ENCODE results near the gene PRR13.

PRR13 gene

DNA sequence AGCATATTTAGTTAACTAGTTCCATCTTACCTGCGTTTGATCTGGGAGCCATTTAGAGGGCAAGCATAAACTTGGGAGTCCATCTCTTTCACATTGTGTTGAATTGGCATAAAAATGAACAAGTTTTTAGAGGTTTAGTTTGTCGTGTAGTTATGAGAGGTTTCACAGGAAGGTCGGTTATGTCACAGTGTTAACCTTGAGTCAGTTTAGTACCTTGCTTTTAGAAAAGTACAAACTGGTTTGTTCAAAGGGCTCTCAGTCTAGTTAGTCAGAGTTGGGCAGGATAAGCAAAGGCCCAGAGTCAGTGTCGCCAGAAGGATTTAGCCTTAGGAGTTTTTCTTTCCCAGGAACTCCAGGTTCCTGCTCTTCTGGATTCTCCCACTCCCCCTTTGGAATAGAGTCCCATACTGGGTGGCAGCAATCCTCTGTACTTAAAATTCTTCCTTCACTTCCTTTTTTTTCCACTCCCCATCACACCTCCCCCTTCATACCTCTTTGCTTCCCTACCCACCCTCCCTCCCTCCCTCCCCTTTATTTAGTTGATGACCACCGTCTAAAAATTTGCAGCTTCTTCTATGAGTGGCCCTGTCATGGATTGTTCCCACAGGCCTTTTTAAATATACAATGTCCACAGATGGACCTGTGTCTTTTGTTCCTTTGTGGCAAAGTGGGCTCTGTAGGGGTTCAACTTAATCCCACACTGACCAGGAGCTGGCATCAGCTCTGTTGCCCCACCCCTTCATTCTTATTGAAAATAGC is 22.4 kb downstream of the PRR13 start:
- Histone ChIP-seq H3K9me3 (ENCODE audit: low read depth, low read length) (no peaks in the 10 kb centered on the region), H3K9ac (ENCODE audit: insufficient read length) (no peak overlapping the region), H3K27ac (peak overlapping the region; percentile 27; the same call in 1 of the 2 replicates), H3K4me3 (no peak overlapping the region), H3K36me3 (ENCODE audit: insufficient read depth, low read length) (peaks cover 100% of the 10 kb centered on the region)
- DNase-seq (ENCODE audit: low read depth, low spot score), result no peak
- no peak for TF ChIP-seq EZH2 (IDR thresholded peaks at IDR 0.05)
- TF ChIP-seq POLR2AphosphoS5 (IDR thresholded peaks at IDR 0.05; ENCODE audit: borderline replicate concordance, low read depth, low read length), result no peak
- no peak for TF ChIP-seq FOXP2 (optimal IDR thresholded peaks at IDR 0.05; ENCODE audit: control extremely low read depth, extremely low read length, insufficient read depth)

DNA sequence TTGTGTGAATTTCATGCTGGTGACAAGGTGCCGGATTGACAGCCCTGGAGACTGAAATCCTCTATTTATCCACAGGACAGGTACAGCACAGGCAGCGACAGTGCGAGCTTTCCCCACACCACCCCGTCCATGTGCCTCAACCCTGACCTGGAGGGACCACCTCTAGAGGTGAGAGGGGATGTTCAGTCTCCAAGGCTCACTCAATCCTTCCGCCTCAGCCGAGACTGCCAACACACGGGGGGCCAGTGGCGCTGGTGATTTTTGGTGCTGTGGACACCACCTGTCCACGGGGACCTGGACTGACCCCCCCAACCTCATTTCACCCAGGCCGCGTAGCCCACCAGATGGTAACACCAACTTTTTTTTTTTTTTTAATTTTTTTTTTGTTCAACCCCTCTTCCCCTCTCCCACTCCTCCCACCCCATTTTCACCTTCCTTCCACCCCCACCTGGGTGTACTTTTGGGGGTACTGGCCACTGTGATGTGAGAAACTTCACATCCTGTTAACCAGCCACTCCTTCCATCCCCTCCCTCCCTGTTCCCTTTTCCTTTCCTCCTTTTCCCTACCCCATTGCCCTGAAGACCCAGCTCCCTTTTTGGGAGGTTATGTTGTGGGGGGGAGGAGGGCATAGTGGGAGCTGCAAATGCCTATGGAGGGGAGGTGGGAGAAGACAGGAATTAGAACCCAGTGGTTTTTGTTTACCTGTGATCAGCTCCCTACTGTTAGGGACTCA is 23.3 kb downstream of the PRR13 start:
- H3K9ac ChIP-seq (ENCODE audit: insufficient read length), result no peak overlapping the region
- peaks cover 100% of the 10 kb centered on the region for H3K36me3 ChIP-seq (ENCODE audit: insufficient read depth, low read length)
- no peak overlapping the region for H3K27ac ChIP-seq
- no peaks in the 10 kb centered on the region for H3K9me3 ChIP-seq (ENCODE audit: low read depth, low read length)
- no peak for DNase-seq (ENCODE audit: low read depth, low spot score)
- H3K4me3 ChIP-seq, result no peak overlapping the region
- no peak for TF ChIP-seq FOXP2 (optimal IDR thresholded peaks at IDR 0.05; ENCODE audit: control extremely low read depth, extremely low read length, insufficient read depth)
- TF ChIP-seq POLR2AphosphoS5 (IDR thresholded peaks at IDR 0.05; ENCODE audit: borderline replicate concordance, low read depth, low read length), result no peak
- no peak for TF ChIP-seq EZH2 (IDR thresholded peaks at IDR 0.05)

DNA sequence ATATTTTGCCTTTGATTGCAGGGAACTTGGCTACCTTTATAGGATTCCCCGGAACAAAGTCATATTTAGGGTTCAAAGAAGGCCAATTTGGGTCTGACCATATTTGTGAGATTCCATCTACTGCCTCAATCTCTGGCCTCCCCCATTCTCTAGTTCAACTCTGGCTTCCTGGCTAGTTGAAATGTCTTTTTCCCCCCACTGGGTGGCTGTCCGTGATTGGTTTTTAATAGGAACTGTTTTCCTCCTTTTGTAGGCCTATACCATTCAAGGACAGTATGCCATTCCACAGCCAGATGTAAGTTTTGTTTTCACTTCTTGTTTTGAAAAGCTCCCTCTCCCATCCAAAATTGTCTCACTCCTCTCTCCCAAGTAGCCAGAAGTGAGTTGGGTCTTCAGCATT is 24.1 kb downstream of the PRR13 start:
- H3K27ac ChIP-seq, result 0 out of 2 replicates have a peak overlapping the region, but pooled peaks have one; percentile 26
- TF ChIP-seq EZH2 (IDR thresholded peaks at IDR 0.05) (no peak), FOXP2 (optimal IDR thresholded peaks at IDR 0.05; ENCODE audit: control extremely low read depth, extremely low read length, insufficient read depth) (no peak), POLR2AphosphoS5 (IDR thresholded peaks at IDR 0.05; ENCODE audit: borderline replicate concordance, low read depth, low read length) (no peak)
- no peak for DNase-seq (ENCODE audit: low read depth, low spot score)
- H3K9me3 ChIP-seq (ENCODE audit: low read depth, low read length), result no peaks in the 10 kb centered on the region
- no peak overlapping the region for H3K4me3 ChIP-seq
- H3K9ac ChIP-seq (ENCODE audit: insufficient read length), result no peak overlapping the region
- peaks cover 100% of the 10 kb centered on the region for H3K36me3 ChIP-seq (ENCODE audit: insufficient read depth, low read length)

DNA sequence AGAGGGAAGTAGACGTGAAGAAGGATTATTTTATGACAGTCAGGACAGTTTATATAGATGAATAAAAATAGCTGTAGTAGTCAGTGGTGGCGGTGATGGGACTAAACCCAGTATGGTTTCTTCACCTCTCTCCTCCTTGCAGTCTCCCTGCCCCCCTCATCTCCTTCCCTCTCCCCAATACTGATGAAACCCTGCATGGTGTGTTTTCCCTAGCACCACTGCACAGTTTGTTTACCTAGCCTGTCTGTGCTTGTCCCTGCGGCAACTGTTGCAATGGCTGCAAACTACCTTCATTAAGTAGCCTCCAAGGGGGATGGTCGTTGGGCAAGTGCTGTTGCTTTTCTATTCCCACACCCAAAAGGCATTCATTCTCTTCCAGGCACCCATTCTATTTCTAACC is 25.1 kb downstream of the PRR13 start:
- Histone ChIP-seq H3K9ac (ENCODE audit: insufficient read length) (no peak overlapping the region), H3K9me3 (ENCODE audit: low read depth, low read length) (no peaks in the 10 kb centered on the region), H3K27ac (no peak overlapping the region), H3K4me3 (no peak overlapping the region), H3K36me3 (ENCODE audit: insufficient read depth, low read length) (peaks cover 99% of the 10 kb centered on the region)
- no peak for DNase-seq (ENCODE audit: low read depth, low spot score)
- TF ChIP-seq FOXP2 (optimal IDR thresholded peaks at IDR 0.05; ENCODE audit: control extremely low read depth, extremely low read length, insufficient read depth) (no peak), POLR2AphosphoS5 (IDR thresholded peaks at IDR 0.05; ENCODE audit: borderline replicate concordance, low read depth, low read length) (no peak), EZH2 (IDR thresholded peaks at IDR 0.05) (no peak)

DNA sequence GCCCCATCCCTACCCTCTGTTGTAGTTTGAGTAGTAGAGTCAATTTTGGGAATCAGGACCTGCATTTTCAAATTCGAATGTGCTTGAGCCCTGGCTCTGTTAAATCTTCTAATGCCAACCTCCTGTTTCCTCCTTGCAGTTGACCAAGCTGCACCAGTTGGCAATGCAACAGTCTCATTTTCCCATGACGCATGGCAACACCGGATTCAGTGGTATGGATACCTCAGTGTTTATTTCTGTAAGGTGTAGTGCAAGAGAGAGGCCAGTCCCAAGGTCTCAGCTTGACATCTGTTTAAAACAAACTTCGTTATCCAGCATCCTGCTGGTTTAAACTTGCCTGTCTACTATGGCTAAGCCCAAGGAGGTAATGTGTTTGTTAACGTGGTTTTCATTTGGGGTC is 25.5 kb downstream of the PRR13 start:
- no peak for DNase-seq (ENCODE audit: low read depth, low spot score)
- H3K9ac ChIP-seq (ENCODE audit: insufficient read length), result no peak overlapping the region
- H3K9me3 ChIP-seq (ENCODE audit: low read depth, low read length), result no peaks in the 10 kb centered on the region
- peaks cover 99% of the 10 kb centered on the region for H3K36me3 ChIP-seq (ENCODE audit: insufficient read depth, low read length)
- H3K4me3 ChIP-seq, result no peak overlapping the region
- no peak overlapping the region for H3K27ac ChIP-seq
- TF ChIP-seq EZH2 (IDR thresholded peaks at IDR 0.05) (no peak), FOXP2 (optimal IDR thresholded peaks at IDR 0.05; ENCODE audit: control extremely low read depth, extremely low read length, insufficient read depth) (no peak)

DNA sequence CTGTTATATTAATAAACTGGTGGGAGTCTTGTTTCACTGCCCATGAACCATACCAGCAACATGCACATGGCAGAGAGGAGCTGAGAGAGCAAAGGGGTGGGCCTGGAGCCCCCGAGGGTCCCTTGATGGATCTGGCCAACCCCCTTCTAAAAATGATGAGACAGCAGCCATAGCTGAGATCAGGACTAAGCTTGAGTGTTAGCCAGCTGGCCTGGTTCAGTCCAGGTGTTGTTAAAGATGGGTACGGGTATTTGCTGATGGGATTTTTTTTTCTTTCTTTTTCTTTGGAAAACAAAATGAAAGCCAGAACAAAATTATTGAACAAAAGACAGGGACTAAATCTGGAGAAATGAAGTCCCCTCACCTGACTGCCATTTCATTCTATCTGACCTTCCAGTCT is 26.3 kb downstream of the PRR13 start:
- Histone ChIP-seq H3K9me3 (ENCODE audit: low read depth, low read length) (no peaks in the 10 kb centered on the region), H3K36me3 (ENCODE audit: insufficient read depth, low read length) (peaks cover 99% of the 10 kb centered on the region), H3K4me3 (no peak overlapping the region), H3K9ac (ENCODE audit: insufficient read length) (no peak overlapping the region), H3K27ac (no peak overlapping the region)
- DNase-seq (ENCODE audit: low read depth, low spot score), result no peak
- TF ChIP-seq EZH2 (IDR thresholded peaks at IDR 0.05) (no peak), POLR2AphosphoS5 (IDR thresholded peaks at IDR 0.05; ENCODE audit: borderline replicate concordance, low read depth, low read length) (no peak), FOXP2 (optimal IDR thresholded peaks at IDR 0.05; ENCODE audit: control extremely low read depth, extremely low read length, insufficient read depth) (no peak)

DNA sequence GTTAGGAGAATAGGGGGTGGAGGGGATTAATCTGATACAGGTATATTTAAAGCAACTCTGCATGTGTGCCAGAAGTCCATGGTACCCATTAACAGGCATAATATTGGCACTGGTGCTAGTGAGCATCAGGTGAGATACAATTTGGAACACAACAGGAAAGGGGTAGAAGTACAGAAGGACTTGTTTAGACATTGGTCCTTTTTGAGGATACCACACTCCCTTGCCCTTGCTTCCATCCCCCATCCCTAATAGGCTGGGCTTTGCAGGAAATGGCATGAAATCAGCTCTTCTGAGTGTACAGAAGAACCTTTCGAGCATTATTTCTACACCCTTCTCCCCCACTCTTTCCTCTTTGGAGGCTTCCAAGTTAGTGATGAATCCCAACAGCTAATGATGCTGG is 26.7 kb downstream of the PRR13 start:
- Histone ChIP-seq H3K9ac (ENCODE audit: insufficient read length) (no peak overlapping the region), H3K36me3 (ENCODE audit: insufficient read depth, low read length) (peaks cover 99% of the 10 kb centered on the region), H3K4me3 (no peak overlapping the region), H3K27ac (no peak overlapping the region), H3K9me3 (ENCODE audit: low read depth, low read length) (no peaks in the 10 kb centered on the region)
- TF ChIP-seq FOXP2 (optimal IDR thresholded peaks at IDR 0.05; ENCODE audit: control extremely low read depth, extremely low read length, insufficient read depth), result no peak
- TF ChIP-seq POLR2AphosphoS5 (IDR thresholded peaks at IDR 0.05; ENCODE audit: borderline replicate concordance, low read depth, low read length), result no peak
- no peak for TF ChIP-seq EZH2 (IDR thresholded peaks at IDR 0.05)
- no peak for DNase-seq (ENCODE audit: low read depth, low spot score)

DNA sequence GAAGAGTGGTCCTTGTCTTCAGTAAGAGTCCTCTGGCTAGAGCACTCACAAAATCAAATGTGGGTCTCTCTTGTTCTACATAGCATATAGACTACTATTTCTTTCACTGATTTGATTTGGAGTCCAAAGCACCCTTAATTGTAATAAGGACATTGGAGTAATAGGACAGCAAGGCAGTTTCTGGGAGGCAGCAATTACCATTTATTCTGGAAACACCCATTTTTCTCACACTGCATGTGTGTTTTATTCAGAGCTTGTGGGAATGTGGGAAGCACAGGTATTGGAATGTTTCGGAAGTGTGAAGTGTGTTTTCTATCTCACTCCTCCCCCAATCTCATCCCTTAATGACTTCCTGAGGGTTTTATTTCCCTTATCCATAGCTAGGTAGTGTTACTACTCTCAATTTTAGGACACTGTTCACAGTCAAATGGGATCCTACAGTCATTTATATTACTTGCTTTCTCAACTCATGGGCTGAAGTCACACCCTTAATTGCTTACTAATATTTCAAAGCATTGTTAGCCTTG is 30.6 kb downstream of the PRR13 start:
- H3K36me3 ChIP-seq (ENCODE audit: insufficient read depth, low read length), result peaks cover 99% of the 10 kb centered on the region
- no peak overlapping the region for H3K9ac ChIP-seq (ENCODE audit: insufficient read length)
- H3K27ac ChIP-seq, result peak overlapping the region; percentile 67
- DNase-seq (ENCODE audit: low read depth, low spot score), result no peak
- no peaks in the 10 kb centered on the region for H3K9me3 ChIP-seq (ENCODE audit: low read depth, low read length)
- no peak for TF ChIP-seq FOXP2 (optimal IDR thresholded peaks at IDR 0.05; ENCODE audit: control extremely low read depth, extremely low read length, insufficient read depth)
- TF ChIP-seq POLR2AphosphoS5 (IDR thresholded peaks at IDR 0.05; ENCODE audit: borderline replicate concordance, low read depth, low read length), result no peak
- no peak for TF ChIP-seq EZH2 (IDR thresholded peaks at IDR 0.05)
- no peak overlapping the region for H3K4me3 ChIP-seq
